HG02588 (cell line): ENCODE data around the gene PLEKHF1.
A peak's percentile ranks its signal among the peaks of the same experiment; 100 is the strongest.
"Not testable (repeated sequence)": the region's sequence is repeated elsewhere in the genome, so short reads cannot be mapped to it uniquely, and the experiment has no call there.

Experiments used
- ATAC-seq: cut with Tn5 transposase; IDR thresholded peaks from one replicate; pipeline ENCODE4 v1.9.1; 2021; ENCODE audit warnings: mild to moderate bottlenecking, moderate library complexity; ENCODE audit not compliant: unreplicated experiment

PLEKHF1 gene

DNA sequence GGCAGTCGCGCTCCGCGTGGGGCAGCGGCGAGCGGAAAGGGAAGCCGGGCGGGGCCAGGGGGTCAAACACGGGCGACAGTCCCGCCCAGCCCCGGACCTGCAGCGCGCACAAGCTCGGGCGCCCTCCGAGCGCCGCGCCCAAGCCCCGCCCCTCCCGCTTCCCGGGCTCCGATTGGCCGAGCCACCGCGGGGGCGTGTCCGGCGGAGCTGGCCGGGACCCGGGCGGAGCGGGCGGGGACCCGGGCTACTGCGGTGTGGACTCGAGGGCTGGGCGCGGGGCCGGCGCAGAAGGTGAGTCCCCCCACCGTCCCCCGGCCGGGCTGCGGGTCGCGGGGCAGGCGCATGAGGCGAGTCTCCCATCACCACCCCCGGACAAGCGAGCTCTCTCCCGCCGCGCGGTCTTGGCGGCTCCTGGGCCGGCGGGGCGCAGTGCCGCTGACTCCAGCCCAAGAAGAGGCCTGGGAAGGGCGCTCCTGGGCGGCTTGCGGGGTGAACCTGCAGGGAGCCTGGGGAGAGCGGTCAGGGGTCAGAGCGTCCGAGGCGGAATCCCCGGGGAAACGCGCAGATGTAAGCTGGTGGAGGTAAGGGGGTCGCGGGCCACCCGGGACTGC is at the start of gene PLEKHF1:
Gene PLEKHF1 (plus strand): TSS at position 247 of the 611 bp plus-strand sequence. CDS start 8,379 bp downstream, outside the sequence.
- ATAC-seq, result peak; percentile 90

DNA sequence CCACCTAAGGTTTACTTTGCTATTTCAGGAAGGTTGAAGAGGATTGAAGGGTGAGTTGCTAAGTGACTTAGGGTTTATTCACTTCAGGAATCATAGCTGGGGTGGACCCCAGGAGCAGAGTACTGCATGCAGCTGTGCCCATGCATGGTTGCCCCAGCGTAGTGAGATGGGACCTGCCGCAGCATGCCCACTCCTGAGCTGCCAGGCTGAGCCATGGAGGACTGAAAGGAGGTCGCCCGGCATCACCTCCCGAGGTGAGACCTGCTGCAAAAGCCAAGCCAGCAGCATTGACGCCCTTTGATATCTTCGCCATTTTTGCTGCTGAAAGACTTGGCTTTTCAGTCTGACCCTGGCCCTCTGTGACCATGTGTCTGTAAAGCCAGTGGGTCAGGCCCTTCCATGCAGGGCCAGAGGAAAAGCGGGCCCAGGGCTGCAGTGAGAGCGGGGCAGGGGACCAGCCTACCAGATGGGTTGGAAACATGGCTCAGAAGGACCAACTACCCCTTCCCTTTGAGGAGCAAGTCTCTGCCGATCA is 49.3 kb upstream of the PLEKHF1 start:
- no peak for ATAC-seq

DNA sequence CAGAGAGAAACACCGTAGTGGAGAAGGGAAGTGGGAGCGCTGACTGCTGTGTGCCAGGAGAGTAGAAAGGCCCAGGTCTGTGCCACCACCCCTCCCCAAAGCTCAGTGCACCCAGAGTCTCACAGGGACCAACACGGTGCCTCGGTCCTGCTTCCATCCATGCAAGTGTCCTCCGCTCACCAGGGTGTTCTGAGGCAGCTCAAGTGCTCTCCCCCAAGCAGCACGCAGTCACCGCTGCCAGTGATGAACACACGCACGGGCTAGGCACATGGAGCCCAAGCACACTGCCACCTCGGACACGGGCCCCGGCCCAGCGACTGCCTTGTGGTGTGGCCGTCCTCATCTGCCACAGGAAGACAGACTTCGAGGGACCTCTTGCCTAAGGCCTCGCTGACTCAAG is 48.7 kb upstream of the PLEKHF1 start:
- ATAC-seq, result no peak

DNA sequence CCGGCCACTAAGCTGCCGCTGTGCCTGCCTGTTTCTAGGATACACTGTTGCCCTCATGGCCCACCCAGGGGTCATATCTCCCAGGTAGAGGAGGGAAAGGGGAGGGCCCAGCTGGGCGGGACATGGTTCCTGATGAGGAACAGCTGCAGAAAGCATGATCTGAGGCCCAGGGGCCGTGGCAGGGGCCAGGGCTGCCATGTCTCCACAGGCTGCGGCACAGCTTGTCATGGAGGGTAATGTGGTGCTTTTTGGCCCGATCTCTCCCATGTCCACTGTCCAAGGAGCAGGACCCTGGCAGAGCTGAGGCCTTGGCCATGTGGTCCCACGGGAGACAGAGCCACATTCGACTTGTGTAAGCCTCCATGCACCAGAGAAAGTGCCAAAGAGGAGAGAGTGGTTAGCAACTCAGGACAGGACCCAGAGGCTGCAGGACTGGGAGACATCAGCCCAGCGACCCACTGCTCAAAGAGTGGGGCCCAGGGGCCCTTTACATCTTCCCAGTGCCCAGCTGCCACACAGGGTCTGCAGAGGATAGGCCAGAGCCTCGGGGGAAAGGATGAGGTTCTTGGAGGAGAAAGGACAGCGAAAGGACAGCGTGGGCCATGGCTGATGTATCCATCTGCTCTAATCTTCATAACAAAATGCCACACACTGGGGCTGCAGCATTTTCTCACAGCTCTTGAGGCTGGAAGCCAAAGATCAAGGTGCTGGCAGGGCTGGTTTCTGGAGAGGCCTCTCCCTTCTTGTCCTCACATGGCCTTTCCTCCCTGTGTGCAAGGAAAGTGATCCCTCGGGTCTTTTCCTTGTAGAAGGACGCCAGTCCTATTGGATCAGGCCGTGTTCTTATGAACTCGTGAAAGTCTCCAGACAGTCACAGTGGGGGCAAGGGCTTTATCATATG is 47.6 kb upstream of the PLEKHF1 start:
- no peak for ATAC-seq

DNA sequence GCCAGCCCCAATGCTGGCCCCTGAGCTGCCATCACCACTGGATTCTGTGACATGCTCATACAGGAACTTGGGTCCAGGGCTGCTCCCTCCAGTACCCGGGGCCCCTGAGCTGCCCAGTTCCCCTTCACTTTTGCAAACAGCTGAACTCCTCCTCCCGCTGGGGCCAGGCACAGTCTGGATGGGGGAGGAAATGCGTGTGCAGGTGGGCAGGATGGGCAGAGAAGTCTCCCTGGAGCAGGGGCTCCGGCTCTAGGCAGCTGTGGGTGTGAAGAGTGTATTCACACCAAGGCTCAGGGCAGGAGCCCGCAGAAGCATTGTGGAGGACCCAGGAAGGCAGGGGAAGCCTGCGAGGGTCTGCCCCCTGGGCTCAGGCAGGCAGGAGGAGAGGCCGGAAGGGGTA is 46.8 kb upstream of the PLEKHF1 start:
- ATAC-seq, result no peak

- no peak for ATAC-seq
Measured at GRCh38 chr19:29618871-29619270, 46.4 kb upstream of the PLEKHF1 start.

- no peak for ATAC-seq
Measured at GRCh38 chr19:29620931-29621351, 44.3 kb upstream of the PLEKHF1 start.

DNA sequence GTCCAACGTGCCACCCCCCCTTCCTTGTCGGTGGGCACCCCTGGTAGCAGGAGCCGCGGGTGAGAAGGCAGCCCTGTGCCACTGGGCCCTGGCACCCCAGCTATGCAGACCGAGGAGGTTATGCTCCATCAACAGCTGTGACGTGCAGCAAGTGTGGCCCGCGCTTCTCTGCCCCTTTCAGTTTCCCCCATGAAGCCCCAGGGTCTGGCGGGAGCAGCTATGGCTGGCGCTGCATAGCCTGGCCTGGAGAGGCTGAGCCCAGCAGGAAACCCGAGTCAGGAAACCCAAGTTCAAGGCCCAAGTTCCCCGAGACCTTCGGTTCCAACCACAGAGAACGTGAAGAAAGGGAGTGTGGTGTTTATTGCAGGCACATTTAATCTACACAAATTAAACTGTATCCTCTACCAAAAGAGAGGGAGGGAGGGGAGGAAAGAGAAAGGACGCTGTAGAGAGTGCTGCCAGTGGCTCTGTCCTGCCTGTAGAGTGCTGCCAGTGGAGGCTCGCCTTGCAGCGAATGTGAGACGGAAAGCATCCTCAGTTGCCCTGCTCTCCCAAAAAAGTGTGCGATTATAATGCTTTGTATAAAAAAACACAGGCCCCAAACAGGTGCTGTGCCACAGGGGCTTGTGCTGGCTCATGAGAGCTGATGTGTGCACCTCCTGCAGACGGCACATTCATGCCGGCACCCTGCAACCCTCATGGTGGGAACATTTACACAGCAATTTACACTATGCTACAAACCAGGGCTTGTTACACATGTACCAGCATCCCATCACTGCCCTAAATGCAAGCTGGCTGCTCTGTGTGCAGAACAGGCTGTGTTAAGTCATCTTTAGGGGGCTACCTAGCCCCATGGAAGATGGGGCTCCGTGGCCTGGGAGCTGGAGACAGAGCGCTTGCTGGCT is 42.8 kb upstream of the PLEKHF1 start:
- ATAC-seq, result peak; percentile 65

DNA sequence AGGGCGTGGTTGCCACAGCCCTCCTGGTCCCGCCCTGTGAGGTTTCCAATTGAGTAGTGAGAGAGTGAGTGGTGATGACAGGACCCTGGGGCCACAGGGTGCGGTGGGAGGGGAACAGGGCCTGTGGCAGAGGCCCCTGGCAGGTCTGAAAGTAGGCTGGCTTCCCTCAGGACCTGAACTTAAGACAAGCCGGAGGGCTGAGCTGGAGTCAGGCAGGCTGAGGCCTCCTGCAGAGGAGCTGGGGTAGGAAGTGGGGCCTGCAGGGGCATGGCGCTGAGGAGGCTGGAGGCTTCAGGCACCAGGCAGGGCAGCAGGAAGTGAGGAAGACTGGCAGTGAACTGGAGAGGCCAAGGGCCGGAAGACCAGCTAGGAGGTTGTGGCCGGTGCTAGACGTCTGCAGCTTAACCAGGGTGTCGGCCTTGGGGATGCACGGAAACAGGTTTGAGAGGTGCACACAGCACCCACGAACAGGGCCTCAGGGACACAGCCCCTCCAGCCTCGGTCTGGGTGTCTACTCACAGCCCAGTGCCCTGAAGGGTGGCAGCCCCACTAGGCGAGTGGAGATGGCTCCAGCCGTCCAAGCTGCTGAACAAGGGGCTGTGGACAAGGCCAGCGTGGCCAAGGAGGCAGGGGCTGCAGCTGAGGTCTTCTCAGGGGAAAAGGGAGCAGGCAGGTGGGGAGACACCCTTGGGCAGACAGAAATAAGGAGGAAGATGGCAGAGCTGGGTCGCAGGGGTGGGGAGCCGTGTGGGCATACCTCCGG is 41.4 kb upstream of the PLEKHF1 start:
- ATAC-seq, result no peak

GRCh38 chr19:29624489-29625185 is 40.6 kb upstream of the PLEKHF1 start:
- ATAC-seq, result no peak

DNA sequence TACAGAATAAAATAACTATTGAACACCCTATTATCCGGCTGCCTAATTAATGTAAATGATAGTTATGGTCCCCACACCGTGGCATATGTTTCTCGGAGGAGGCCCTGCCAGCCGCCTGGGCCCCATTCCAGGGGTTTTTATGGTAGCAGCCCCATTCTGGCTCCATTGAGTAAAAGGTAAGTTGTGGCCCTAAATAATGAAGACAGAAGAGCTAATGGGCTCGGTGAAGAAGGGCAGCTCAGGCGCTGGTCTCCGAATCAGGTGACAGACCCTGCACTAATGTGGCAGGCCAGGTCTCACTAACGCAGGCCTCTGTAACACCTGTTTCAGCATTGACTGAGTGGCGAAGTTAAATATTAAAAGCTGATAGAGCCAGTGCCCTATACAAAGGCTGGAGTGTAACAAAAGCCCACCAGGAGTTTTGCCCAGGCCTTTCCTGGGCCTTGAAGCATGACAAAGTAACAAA is 40.0 kb upstream of the PLEKHF1 start:
- no peak for ATAC-seq

GRCh38 chr19:29626386-29626785 is 38.9 kb upstream of the PLEKHF1 start:
- no peak for ATAC-seq

DNA sequence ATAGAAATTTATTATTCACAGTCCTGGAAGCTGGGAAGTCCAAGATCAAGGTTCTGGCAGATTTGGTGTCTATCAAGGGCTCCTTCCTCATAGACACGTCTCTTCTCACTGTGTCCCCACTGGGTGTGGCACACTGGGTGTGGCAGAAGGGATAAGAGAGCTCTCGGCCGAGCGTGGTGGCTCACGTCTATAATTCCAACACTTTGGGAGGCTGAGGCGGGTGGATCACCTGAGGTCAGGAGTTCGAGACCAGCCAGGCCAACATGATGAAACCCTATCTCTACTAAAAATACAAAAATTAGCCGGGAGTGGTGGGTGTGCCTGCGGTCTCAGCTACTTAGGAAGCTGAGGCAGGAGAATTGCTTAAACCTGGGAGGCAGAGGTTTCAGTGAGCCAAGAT is 38.4 kb upstream of the PLEKHF1 start:
- not testable (repeated sequence) for ATAC-seq

- no peak for ATAC-seq
Measured at GRCh38 chr19:29628661-29629385, 36.4 kb upstream of the PLEKHF1 start.

DNA sequence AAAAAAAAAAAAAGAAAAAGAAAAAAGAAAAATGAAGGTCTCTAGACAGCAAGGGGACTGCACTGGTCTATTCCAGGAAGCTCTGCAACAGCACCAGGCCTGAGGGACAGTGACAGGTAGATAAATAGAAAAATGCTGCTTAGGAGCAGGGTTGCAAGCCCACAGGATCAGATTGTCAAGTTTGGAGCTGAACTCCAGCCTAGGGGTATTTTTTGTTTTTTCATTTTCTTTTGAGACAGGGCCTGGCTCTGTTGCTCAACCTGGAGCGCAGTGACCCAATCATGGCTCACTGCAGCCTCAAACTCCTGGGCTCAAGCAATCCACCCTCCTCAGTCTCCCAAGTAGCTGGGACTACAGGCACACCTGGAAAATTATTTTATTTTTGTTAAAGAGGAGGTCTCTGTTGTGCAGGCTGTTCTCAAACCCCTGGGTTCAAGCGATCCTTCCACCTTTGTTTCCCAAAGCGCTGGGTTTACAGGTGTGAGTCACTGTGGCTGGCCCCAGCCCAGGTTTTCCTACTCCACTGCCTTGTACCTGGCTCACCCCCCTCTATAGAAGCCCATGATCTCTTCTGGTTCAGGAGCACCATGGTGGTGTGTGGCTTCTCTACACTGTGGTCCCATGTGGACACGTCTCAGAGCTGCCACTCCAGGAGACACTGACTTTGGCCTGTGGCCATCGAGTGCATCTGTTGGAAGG is 35.3 kb upstream of the PLEKHF1 start:
- no peak for ATAC-seq

DNA sequence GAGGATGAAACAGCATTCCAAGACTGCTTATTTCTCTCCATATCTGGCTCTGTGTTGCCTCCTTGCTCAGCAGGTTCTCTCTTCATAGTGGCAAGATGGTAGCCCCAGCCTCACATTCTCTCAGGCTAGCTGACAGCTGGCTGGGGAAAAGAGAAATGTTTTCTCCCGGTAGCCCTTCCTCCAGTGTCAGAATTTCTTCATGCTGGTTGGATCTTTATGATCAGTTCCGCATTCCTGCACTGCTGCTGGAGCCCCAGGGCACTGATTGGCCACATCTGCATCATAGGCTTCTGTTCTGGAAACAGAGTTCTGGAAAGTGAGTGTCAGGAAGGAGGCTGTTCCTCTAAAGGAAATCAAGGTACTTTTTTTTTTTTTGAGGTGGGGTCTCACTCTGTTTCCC is 34.6 kb upstream of the PLEKHF1 start:
- ATAC-seq, result no peak

GRCh38 chr19:29631450-29631849 is 33.8 kb upstream of the PLEKHF1 start:
- no peak for ATAC-seq

GRCh38 chr19:29634002-29634401 is 31.3 kb upstream of the PLEKHF1 start:
- ATAC-seq, result no peak
